H1 (cell line): ENCODE measurements around the gene UNC79. TPM values are rescaled to one million over a fixed set of nuclear protein-coding genes. Genes with fewer than 3 reads are reported as not detected.

Experiments
- CTCF ChIA-PET: fragments of 300-600 bp; sonication (Branson Sonifier 250); formaldehyde crosslinking; loops from one replicate; lab custom pipeline; 2021; ENCODE audit not compliant: partially characterized antibody; lab: Charles Lee
- POLR2A ChIA-PET: fragments of 300-600 bp; sonication (Branson Sonifier 250); formaldehyde crosslinking; loops from one replicate; lab custom pipeline; 2021; ENCODE audit warnings: inconsistent platforms; ENCODE audit not compliant: partially characterized antibody; lab: Charles Lee
- DNase-seq, 2 experiments: peaks; one replicate each; pipeline versions ENCODE4 v3.0.0 to v3.0.0-alpha.2; 2010 to 2022; ENCODE audit warnings: low spot score in 2 of 2, low read depth in 1 of 2, mixed read lengths in 1 of 2
- FAIRE-seq: peaks from 2 replicates; lab custom pipeline; 2011; peaks lifted over from hg19 to GRCh38; lab: Jason Lieb, UNC
- H2AFZ ChIP-seq: 2 replicates; pipeline ENCODE4 v1.8.1; 2012; ENCODE audit warnings: low read length, inconsistent platforms
- H2AK5ac ChIP-seq: 2 replicates; pipeline ENCODE4 v1.6.1; 2013; ENCODE audit warnings: low read depth, low read length
- H2BK120ac ChIP-seq: replicated peaks from 2 replicates; pipeline ENCODE3; 2013; ENCODE audit warnings: low read depth, low read length, inconsistent platforms
- H2BK12ac ChIP-seq: 2 replicates; pipeline ENCODE4 v1.6.1; 2013; ENCODE audit warnings: low read depth, low read length
- H2BK15ac ChIP-seq: 2 replicates; pipeline ENCODE4 v1.6.1; 2013; ENCODE audit warnings: low read length
- H2BK20ac ChIP-seq: 2 replicates; pipeline ENCODE4 v1.6.1; 2013; ENCODE audit warnings: low read length
- H2BK5ac ChIP-seq: 2 replicates; pipeline ENCODE4 v1.6.1; 2013; ENCODE audit warnings: low read depth, low read length
- H3K14ac ChIP-seq: 2 replicates; pipeline ENCODE4 v1.6.1; 2013; ENCODE audit warnings: inconsistent platforms; ENCODE audit not compliant: insufficient read length
- H3K18ac ChIP-seq: 2 replicates; pipeline ENCODE4 v1.6.1; 2013; ENCODE audit warnings: low read length; ENCODE audit errors: extremely low read depth
- H3K23ac ChIP-seq: 2 replicates; pipeline ENCODE4 v1.6.1; 2013; ENCODE audit warnings: inconsistent platforms; ENCODE audit not compliant: insufficient read length
- H3K23me2 ChIP-seq: 2 replicates; pipeline ENCODE4 v1.6.1; 2013; ENCODE audit warnings: low read depth, low read length
- H3K27ac ChIP-seq: 2 replicates; pipeline ENCODE4 v1.6.1; 2011; ENCODE audit warnings: low read depth, low read length, inconsistent platforms
- H3K27me3 ChIP-seq, 4 experiments: replicated peaks in 1 of 4; 1 replicate in 1 of 4; 2 replicates in 3 of 4; pipeline versions ENCODE4 v1.6.1 to v1.8.1; 2011 to 2013; ENCODE audit warnings: low read length in 3 of 4, mild to moderate bottlenecking in 3 of 4, inconsistent platforms in 2 of 4, mixed read lengths in 2 of 4, moderate library complexity in 1 of 4; ENCODE audit not compliant: control insufficient read depth in 3 of 4, insufficient read depth in 3 of 4; ENCODE audit errors: extremely low read depth in 1 of 4
- H3K36me3 ChIP-seq, 4 experiments: 2 replicates each; pipeline versions ENCODE4 v1.6.1 to v1.8.1; 2011 to 2013; ENCODE audit warnings: mild to moderate bottlenecking in 4 of 4, low read length in 3 of 4, moderate library complexity in 2 of 4, control low read depth in 1 of 4, inconsistent platforms in 1 of 4; ENCODE audit not compliant: insufficient read depth in 4 of 4, control insufficient read depth in 2 of 4
- H3K4ac ChIP-seq: replicated peaks from 2 replicates; pipeline ENCODE3; 2013; ENCODE audit warnings: low read length, low read depth, mixed read lengths, inconsistent platforms; ENCODE audit not compliant: insufficient read length
- H3K4me1 ChIP-seq, 4 experiments: replicated peaks in 1 of 4; 1 replicate in 1 of 4; 2 replicates in 3 of 4; pipeline versions ENCODE4 v1.6.1 to v1.8.1; 2011 to 2013; ENCODE audit warnings: low read length in 3 of 4, inconsistent platforms in 2 of 4, mixed read lengths in 1 of 4; ENCODE audit not compliant: insufficient read depth in 4 of 4, control insufficient read depth in 3 of 4
- H3K4me2 ChIP-seq, 2 experiments: 2 replicates each; pipeline versions ENCODE4 v1.6.1 to v1.8.1; 2011 to 2013; ENCODE audit warnings: low read depth in 2 of 2, low read length in 2 of 2, control low read depth in 1 of 2, inconsistent platforms in 1 of 2, mild to moderate bottlenecking in 1 of 2; ENCODE audit not compliant: insufficient read depth in 1 of 2
- H3K4me3 ChIP-seq, 4 experiments: fragments of 200-600, 300-600 bp in 1 of 4; sonication (generic), shearing (Covaris generic), sonication (Bioruptor Twin) in 1 of 4; 2 replicates each; pipeline versions ENCODE4 v1.5.1 to v1.8.1; 2011 to 2016; ENCODE audit warnings: low read length in 4 of 4, low read depth in 3 of 4, control low read depth in 2 of 4, inconsistent platforms in 2 of 4, mild to moderate bottlenecking in 2 of 4, mixed read lengths in 1 of 4, moderate library complexity in 1 of 4; ENCODE audit not compliant: insufficient read depth in 2 of 4; ENCODE audit errors: extremely low read depth in 1 of 4
- H3K56ac ChIP-seq: replicated peaks from 2 replicates; pipeline ENCODE3; 2013; ENCODE audit warnings: low read depth, mild to moderate bottlenecking, mixed read lengths, low read length, inconsistent platforms; ENCODE audit not compliant: insufficient read length
- H3K79me1 ChIP-seq: 2 replicates; pipeline ENCODE4 v1.6.1; 2013; ENCODE audit warnings: low read depth, low read length, control low read depth
- H3K79me2 ChIP-seq, 2 experiments: 2 replicates each; pipeline versions ENCODE4 v1.6.1 to v1.8.1; 2012 to 2013; ENCODE audit warnings: low read length in 2 of 2, mild to moderate bottlenecking in 2 of 2, inconsistent platforms in 1 of 2; ENCODE audit not compliant: insufficient read depth in 2 of 2, control insufficient read depth in 1 of 2
- H3K9ac ChIP-seq, 4 experiments: replicated peaks in 1 of 4; 1 replicate in 1 of 4; 2 replicates in 3 of 4; pipeline versions ENCODE4 v1.6.1 to v1.8.1; 2011 to 2013; ENCODE audit warnings: low read depth in 3 of 4, low read length in 3 of 4, control low read depth in 2 of 4, mild to moderate bottlenecking in 2 of 4, moderate library complexity in 2 of 4, inconsistent platforms in 1 of 4; ENCODE audit errors: extremely low read depth in 1 of 4
- H3K9me3 ChIP-seq, 2 experiments: 2 replicates each; pipeline versions ENCODE4 v1.6.1 to v1.8.1; 2012 to 2013; ENCODE audit warnings: mild to moderate bottlenecking in 2 of 2, moderate library complexity in 2 of 2, control low read depth in 1 of 2, inconsistent platforms in 1 of 2, low read depth in 1 of 2, low read length in 1 of 2, mixed read lengths in 1 of 2; ENCODE audit not compliant: insufficient read depth in 2 of 2
- H4K20me1 ChIP-seq, 2 experiments: replicated peaks in 1 of 2; 2 replicates each; pipeline versions ENCODE3 to v1.8.1; 2011 to 2013; ENCODE audit warnings: inconsistent platforms in 2 of 2, low read length in 2 of 2, mild to moderate bottlenecking in 1 of 2; ENCODE audit not compliant: insufficient read depth in 2 of 2, control insufficient read depth in 1 of 2
- H4K5ac ChIP-seq: 2 replicates; pipeline ENCODE4 v1.6.1; 2013; ENCODE audit warnings: low read length, low read depth, mixed read lengths, inconsistent platforms; ENCODE audit not compliant: insufficient read length
- H4K8ac ChIP-seq: 2 replicates; pipeline ENCODE4 v1.8.0; 2013; ENCODE audit warnings: mild to moderate bottlenecking, moderate library complexity, low read length, inconsistent platforms; ENCODE audit not compliant: insufficient read depth; ENCODE audit errors: extremely low read depth
- H4K91ac ChIP-seq: replicated peaks from 2 replicates; pipeline ENCODE3; 2013; ENCODE audit warnings: low read length, mixed read lengths, inconsistent platforms; ENCODE audit not compliant: insufficient read length
- ASH2L ChIP-seq: fragments of 200-600, 300-600 bp; sonication (generic); IDR thresholded peaks from one replicate; pipeline ENCODE4 v1.7.1; 2017; ENCODE audit warnings: low read length
- CHD2 ChIP-seq: IDR thresholded peaks from 2 replicates; pipeline ENCODE4 v1.6.1; 2012; ENCODE audit warnings: low read length, improper control_type of control experiment
- CREB1 ChIP-seq: IDR thresholded peaks from 2 replicates; pipeline ENCODE4 v1.6.1; 2012; ENCODE audit warnings: inconsistent platforms
- HDAC2 ChIP-seq, 2 experiments: fragments of 300-600 bp in 1 of 2; sonication (generic) in 1 of 2; IDR thresholded peaks; 2 replicates each; pipeline ENCODE4 v1.6.1; 2011 to 2012; ENCODE audit warnings: low read depth in 2 of 2, low read length in 2 of 2, mild to moderate bottlenecking in 2 of 2, moderate library complexity in 2 of 2, borderline replicate concordance in 1 of 2, inconsistent platforms in 1 of 2
- HDAC6 ChIP-seq: IDR thresholded peaks from one replicate; pipeline ENCODE4 v1.7.1; 2012; ENCODE audit warnings: low read depth, mild to moderate bottlenecking, inconsistent platforms, low read length, moderate library complexity
- JUN ChIP-seq: IDR thresholded peaks from 2 replicates; pipeline ENCODE4 v1.6.1; 2011; ENCODE audit warnings: low read depth, mild to moderate bottlenecking, improper control_type of control experiment, low read length
- MAX ChIP-seq: IDR thresholded peaks from 2 replicates; pipeline ENCODE4 v1.6.1; 2012; ENCODE audit warnings: inconsistent platforms
- RAD21 ChIP-seq, 2 experiments: IDR thresholded peaks in 1 of 2; conservative IDR thresholded peaks in 1 of 2; 2 replicates each; pipeline ENCODE4 v1.6.1; 2011; ENCODE audit warnings: low read depth in 2 of 2, low read length in 2 of 2, improper control_type of control experiment in 1 of 2, inconsistent platforms in 1 of 2, mild to moderate bottlenecking in 1 of 2, moderate library complexity in 1 of 2
- SIN3A ChIP-seq, 2 experiments: IDR thresholded peaks in 1 of 2; conservative IDR thresholded peaks in 1 of 2; 2 replicates each; pipeline ENCODE4 v1.6.1; 2011 to 2012; ENCODE audit warnings: low read length in 2 of 2, improper control_type of control experiment in 1 of 2, low read depth in 1 of 2, mild to moderate bottlenecking in 1 of 2
- SP2 ChIP-seq: IDR thresholded peaks from 2 replicates; pipeline ENCODE4 v1.6.1; 2012; ENCODE audit warnings: mild to moderate bottlenecking, low read length, inconsistent platforms
- SP4 ChIP-seq: IDR thresholded peaks from 2 replicates; pipeline ENCODE4 v1.6.1; 2012; ENCODE audit warnings: low read length, inconsistent platforms
- TBP ChIP-seq: IDR thresholded peaks from 2 replicates; pipeline ENCODE4 v1.6.1; 2011; ENCODE audit warnings: low read depth, low read length, improper control_type of control experiment
- TEAD4 ChIP-seq: IDR thresholded peaks from 2 replicates; pipeline ENCODE4 v1.6.1; 2012; ENCODE audit warnings: low read depth, low read length, inconsistent platforms, mixed read lengths
- YY1 ChIP-seq: IDR thresholded peaks from 2 replicates; pipeline ENCODE4 v1.6.1; 2011; ENCODE audit warnings: low read depth, mild to moderate bottlenecking, low read length
- WGBS, 2 experiments: shearing (Covaris generic) in 1 of 2; methylation state at CpG; one replicate each; pipeline versions ENCODE4 v1.1.6 to v1.1.7; 2013 to 2015; ENCODE audit warnings: low lambda C conversion rate in 2 of 2, mixed read lengths in 2 of 2, inconsistent platforms in 1 of 2, low coverage in 1 of 2, missing lambda C conversion rate in 1 of 2; ENCODE audit not compliant: insufficient replicate concordance in 2 of 2, insufficient coverage in 1 of 2, insufficient read length in 1 of 2; ENCODE audit errors: extremely low coverage in 1 of 2, missing lambda C conversion rate in 1 of 2; 5-methylcytosine and 5-hydroxymethylcytosine counted together
- polyA plus RNA-seq, 7 experiments: library from polyadenylated mRNA; depleted of rRNA in 3 of 7; stranded (reverse) in 5 of 7; unstranded in 2 of 7; fragments of >200 nt in 5 of 7; fragments of 200-250 nt in 2 of 7; gene quantifications; 1 replicate in 5 of 7; 2 replicates in 1 of 7; 4 replicates in 1 of 7; pipeline versions ENCODE4 v1.2.1 to v1.2.3, GENCODE V29; 2011 to 2013; ENCODE audit warnings: missing spikeins in 2 of 7, mixed read lengths in 2 of 7
- total RNA-seq: library from RNA; stranded (reverse); fragmentation: NEBNext Ultra II Directional; extraction: Animal tissue kit (Norgen Biotek cat#: 25700); gene quantifications from 2 replicates; pipeline ENCODE4 v1.2.1, GENCODE V29; 2021

UNC79 gene
- total and polyA plus RNA-seq, 2 of the 8 experiments (the other 6 are each of a cell fraction or from before 2014, with no cell fraction given): 1.8 to 2.3 TPM

- Histone ChIP-seq H3K9me3 (no peaks in the 10 kb centered on the region), H2BK5ac (no peak overlapping the region), H3K27ac (no peak overlapping the region), H2AK5ac (no peak overlapping the region), H2AFZ (no peak overlapping the region), H4K91ac (no peak overlapping the region), H3K4me2 (no peak overlapping the region), H3K4me3 (no peak overlapping the region), H3K23me2 (no peaks in the 10 kb centered on the region), H2BK120ac (no peak overlapping the region), H2BK15ac (no peak overlapping the region), H3K56ac (no peak overlapping the region), H3K23ac (no peak overlapping the region), H4K8ac (no peak overlapping the region), H3K14ac (no peak overlapping the region), H2BK12ac (no peak overlapping the region), H3K79me2 (no peaks in the 10 kb centered on the region), H2BK20ac (no peak overlapping the region), H3K18ac (no peak overlapping the region), H3K36me3 (no peaks in the 10 kb centered on the region), H3K79me1 (no peaks in the 10 kb centered on the region), H3K9ac (no peak overlapping the region), H3K27me3 (no peaks in the 10 kb centered on the region), H3K4ac (no peak overlapping the region), H3K4me1 (peaks cover 0 to 11% (median 6%) of the 10 kb centered on the region in 4 experiments; a peak in 4 of 7 replicates), H4K20me1 (no peaks in the 10 kb centered on the region), H4K5ac (no peak overlapping the region)
- POLR2A ChIA-PET: no interaction called here
- FAIRE-seq (no peak), DNase-seq (no peak)
- WGBS, 2 experiments: 86% methylated on average over 12 of the region's 12 CpGs; no CpG with 5 or more reads in 1 of the 2 experiments
- CTCF ChIA-PET: interaction anchor here (0.6 to 1.5 kb wide), 4 partner anchors 10 to 194 kb away, joined by 4 to 7 read pairs (median 4); no protein-coding TSS in a partner anchor
- TF ChIP-seq SP4 (no peak), TEAD4 (no peak), CHD2 (no peak), YY1 (no peak), CREB1 (no peak), TBP (no peak), ASH2L (no peak), SP2 (no peak), MAX (no peak), HDAC2 (IDR thresholded peaks at IDR 0.05; ENCODE audit: borderline replicate concordance in 1 of 2, low read depth in 2 of 2, low read length in 2 of 2) (no peak), HDAC6 (no peak), JUN (no peak), RAD21 (IDR thresholded peaks at IDR 0.05 in 1 of 2, conservative IDR thresholded peaks at IDR 0.05 in 1 of 2; ENCODE audit: low read depth in 2 of 2, low read length in 2 of 2) (no peak), SIN3A (conservative IDR thresholded peaks at IDR 0.05 in 1 of 2, IDR thresholded peaks at IDR 0.05 in 1 of 2; ENCODE audit: low read depth in 1 of 2, low read length in 2 of 2) (no peak)
Measured at GRCh38 chr14:93741556-93742230, 311.0 kb downstream of the UNC79 start.
